ENCODE measurements around the gene AMMECR1L.
A peak's percentile ranks its signal among the peaks of the same experiment; 100 is the strongest.
"Not testable (repeated sequence)": the region's sequence is repeated elsewhere in the genome, so short reads cannot be mapped to it uniquely, and the experiment has no call there.

Gene AMMECR1L

DNA sequence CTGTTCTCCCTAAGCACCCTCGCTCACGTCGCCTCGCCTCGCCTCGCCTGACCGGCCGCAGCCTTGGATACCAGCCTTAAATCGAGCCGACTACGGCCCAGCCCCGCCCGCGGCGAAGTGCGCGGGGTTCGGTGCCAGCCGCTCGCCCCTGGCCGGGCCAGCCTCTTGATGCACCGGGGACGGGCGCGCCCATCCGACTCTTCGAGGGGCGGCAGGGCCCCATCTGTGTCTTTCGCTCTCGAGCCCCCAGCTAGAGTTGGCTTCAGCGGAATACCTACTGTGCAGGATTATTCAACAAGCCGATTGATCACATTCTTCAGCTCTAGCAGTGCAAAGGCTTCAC, 808 bp upstream of the AMMECR1L start:
- not testable (repeated sequence) for DNase-seq

DNA sequence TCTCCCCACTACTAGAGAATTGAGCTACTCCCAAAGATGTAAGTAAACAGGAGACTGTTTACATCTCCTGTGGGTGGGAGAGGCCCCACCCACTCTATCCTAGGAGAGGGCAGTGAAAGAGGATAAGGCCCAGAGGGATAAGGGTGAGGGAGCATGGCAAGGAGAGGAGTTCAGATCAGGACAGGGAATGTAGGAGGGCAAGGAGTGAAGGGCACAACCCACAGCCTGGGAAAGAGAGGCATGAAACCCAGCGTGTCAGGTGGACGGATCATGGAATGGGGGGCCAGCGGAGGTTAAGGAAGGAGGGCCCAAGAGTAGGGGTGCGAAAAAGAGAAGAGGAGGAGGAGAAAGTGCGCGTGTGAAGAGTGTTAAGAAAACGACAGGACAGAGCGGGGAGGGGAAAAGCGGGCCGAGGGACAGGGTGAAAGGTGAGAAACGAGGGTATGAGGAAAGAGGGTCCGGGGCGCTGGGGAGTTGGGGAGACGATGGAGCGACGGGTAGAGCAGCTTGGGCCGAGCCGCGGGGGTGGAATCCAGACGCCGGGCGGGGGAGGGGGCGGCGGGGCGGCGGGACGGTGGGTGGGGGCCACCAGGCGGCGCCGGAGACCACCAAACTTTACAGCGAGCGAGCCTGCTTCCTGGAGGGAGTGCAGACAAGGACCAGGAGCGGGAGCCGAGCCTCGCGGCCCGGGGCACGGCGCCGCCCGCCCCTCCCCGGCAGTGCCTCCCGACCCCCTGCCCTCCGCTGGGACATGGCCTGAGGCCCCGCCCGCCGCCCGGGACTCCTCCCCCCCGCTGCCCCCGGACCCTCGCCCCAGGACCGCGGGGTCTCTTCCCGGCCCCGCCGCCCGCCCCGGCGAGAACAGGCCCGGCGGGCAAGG, 655 bp downstream of the AMMECR1L start:
- peak; percentile 30 for DNase-seq

DNA sequence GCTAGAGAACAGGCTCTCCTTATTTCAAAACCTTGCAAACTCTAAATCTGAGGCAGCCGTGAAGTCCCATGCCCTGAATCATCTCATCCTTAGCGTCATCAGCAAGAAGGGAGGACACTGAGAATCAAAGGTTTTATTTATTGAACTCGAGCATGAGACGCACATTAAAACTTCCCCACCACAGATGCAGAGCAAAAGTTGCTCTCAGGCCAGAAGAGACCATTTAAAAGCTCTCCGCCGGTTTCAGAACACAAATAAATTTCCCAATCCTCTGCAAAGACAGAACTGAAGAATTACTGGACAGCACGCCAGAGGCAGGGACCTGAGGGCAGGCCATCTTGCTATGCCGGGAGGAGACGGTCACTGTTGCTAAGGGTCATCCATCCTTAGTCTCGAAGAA, 1.3 kb downstream of the AMMECR1L start:
- DNase-seq, result no peak

DNA sequence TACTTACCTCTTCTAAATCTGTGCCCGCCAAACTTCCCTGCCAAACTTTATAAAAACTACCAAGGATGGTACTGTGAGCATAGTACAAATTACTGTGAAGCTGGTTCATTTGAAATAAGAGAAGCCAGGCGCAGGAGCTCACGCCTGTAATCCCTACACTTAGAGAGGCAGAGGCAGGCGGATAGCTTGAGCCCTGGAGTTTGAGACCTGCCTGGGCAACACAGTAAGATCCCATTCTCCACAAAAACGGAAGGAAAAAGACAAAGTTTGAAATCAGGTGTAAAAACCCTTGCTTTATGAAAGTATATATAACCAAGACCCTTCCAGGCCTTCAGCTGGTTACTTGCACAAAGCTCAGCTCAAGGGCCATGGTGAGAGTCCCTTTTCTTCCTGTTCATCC, 5.9 kb downstream of the AMMECR1L start:
- no peak for DNase-seq

DNA sequence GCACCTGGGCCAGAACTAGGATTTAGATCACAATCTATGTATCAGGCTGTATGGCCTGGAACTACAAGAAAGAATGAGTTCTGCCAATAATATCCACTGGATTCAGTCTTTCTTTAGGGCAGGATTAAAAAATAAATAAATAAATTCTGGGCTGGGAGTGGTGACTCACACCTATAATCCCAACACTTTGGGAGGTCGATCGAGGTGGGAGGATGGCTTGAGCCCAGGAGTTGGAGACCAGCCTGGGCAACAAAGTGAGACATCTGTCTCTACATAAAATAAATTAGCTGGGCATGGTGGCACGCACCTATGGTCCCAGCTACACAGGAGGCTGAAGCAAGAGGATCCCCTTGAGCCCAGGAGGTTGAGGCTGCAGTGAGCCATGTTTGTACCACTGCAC, 8.1 kb downstream of the AMMECR1L start:
- no peak for DNase-seq

DNA sequence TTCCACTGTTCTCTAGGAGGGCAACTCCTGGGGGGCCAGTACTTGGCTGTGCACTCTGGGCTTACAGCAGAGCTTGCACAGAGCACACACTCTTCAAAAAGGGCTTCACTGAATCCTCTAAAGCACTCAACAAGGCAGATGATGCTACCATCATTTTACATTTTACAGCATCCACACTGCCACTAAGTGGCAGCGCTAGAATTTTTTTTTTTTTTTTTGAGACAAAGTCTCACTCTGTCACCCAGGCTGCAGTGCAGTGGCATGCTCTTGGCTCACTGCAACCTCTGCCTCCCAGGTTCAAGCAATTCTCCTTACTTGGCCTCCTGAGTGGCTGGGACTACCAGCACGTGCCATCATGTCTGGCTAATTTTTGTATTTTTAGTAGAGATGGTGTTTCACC, 8.6 kb downstream of the AMMECR1L start:
- no peak for DNase-seq

DNA sequence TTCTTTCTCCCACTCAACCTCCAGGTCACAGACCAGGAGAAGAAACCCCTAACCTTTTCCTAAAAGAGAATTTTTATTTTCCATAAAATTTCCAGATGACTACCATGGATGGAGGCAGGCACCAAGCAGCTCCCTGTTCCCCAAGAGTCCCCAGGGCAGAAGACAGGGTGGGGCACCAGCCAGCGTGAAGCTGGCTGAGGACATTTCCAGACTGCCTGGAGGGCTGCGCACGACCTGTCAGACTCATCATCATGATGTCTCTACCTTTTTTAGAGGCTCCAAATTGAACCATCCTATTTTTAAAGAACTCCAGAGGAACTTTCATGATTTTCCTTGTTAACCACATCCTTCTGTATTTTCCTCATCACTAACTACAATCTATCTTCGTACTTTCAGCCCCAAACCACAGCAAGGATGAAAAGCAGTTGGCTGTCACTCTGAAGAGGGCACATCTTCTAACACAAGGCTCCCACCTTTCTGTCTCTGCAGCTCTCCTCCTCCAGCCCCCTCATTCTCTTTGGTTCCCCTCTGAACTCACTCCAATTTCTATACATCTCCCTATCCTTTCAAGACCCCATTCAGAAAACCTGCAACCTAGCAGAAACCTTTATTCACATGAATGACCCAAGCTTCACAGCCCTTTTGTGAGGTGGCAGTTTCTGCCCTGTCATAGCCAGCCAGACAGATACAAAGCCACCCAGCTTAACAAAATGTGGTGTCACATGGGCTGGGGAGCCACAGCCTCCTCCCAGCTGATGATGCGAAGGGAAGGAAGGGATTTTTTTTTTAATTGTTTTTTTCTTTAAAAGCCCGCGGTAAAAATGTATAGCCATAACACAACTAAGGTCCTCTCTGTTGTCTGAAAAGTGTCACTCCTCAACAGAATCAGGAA, 11.1 kb downstream of the AMMECR1L start:
- no peak for DNase-seq

DNA sequence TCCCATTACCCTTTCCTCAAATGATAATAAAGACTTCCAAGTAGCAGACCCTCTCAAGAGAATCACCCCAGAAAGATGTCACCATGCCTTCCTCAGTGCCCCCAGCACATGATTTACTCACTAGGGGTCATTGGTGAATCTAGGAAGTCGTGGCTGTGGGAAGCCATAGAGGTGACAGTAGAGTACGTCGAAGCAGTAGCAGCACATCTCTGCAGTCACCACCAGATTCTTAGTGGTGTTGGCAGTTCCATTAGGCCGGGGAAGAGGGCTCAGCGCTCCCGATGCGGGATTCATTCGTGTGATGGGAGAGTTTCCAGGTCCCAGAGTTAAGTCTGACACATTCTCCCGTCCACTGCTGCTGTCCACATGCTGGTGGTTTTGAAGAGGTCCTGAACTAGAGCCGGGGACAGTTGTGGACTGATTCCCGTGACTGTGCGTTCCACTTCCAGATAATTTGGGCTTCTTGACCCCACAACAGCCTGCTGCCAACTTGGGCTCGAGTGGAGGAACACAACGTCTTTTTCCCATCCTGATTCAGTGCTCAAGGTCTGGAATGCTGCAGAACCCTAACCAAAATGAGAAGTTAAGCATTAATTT, 12.0 kb downstream of the AMMECR1L start:
- no peak for DNase-seq

DNA sequence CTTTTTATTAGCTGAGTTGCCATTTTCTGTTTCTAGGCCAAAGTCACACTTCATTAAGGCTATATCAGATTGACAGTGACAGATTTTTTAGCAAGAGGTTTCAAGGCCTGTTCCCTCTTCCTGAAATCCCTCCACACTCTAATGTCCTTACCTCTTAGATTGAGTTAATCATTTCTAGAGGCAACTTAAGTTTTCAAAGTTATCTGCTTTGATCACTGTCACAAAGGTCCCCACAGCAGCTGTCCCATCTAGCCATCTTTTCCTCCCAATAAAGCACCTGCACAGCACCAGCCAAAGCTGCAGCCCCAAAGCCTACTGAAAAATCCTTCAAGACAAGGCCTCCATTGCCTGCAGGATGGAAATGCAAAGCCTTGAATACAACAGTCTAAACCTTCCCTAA, 13.4 kb downstream of the AMMECR1L start:
- DNase-seq, result no peak

DNA sequence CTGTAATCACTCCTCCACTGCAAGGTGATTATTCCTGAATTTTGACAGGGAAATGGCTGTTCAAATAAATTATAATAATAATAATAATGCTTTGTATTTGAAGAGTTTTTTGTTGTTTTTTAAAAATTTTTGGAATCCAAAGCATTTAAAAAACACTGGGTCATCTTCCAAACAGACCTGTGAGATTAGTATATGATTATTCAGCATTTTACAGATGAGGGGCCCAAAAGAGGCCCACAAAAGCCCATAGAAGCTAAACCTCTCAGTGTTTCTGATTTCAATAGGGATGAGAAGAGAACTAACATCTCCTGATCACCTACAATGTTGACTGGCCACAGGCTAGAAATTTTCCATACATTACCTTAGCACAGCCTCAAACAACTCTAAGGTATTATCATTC, 19.8 kb downstream of the AMMECR1L start:
- DNase-seq, result no peak

DNA sequence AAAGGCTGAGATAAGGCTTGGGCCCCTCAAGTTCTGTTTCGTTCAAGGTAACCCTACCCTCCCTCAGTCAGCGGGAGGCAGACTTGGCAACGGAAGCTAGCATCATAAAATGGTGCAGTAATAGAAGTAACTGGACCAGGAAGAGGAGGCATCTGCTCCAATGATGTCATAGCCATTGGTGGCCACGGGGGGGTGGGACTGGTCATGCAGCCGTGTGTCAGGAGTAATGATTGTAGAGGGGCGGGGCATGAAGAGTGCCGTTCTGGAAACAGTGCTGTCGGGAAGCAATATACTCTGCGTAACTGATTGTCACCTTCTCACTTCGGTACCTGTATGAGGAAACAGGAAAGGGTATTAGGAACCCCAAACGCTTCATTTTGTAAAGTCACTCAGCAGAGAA, 20.9 kb downstream of the AMMECR1L start:
- no peak for DNase-seq

DNA sequence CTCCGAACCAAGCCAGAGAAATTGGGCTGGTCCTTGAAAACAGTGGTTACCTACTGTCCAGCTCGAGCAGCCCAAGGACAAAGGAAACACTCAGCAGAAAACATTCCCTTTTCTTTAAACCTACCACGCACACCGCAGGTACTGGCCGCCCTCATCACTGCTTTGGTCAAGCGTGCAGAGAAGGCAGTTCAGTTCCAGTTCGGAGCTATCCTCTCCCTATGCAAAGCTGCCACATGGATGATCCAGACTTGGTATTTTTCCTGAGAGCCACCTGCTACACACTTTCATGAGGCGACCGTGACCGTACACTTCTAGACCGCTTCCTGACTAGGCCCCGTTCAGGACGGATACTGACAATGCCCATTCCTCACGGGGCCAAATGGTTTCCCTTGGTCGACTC, 23.5 kb downstream of the AMMECR1L start:
- no peak for DNase-seq

DNA sequence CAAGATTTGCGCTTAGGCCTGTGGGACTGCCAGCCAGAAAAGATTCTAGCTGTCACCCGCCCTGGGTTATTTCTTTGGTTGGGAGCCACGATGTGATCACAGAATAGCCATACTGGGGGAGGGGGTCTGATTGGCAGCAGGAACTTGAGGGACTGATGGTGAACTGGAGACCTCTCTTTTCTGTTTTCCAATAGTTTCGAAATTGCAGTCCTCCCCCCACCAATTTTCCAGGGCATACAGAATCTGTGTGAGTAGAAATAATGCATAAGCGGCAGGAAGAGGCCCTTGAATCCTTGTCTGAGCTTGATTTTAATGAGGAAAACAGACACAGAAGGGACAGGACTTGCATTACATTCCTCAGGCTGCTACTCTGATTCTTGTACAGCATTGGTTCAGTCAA, 25.6 kb downstream of the AMMECR1L start:
- DNase-seq, result no peak

DNA sequence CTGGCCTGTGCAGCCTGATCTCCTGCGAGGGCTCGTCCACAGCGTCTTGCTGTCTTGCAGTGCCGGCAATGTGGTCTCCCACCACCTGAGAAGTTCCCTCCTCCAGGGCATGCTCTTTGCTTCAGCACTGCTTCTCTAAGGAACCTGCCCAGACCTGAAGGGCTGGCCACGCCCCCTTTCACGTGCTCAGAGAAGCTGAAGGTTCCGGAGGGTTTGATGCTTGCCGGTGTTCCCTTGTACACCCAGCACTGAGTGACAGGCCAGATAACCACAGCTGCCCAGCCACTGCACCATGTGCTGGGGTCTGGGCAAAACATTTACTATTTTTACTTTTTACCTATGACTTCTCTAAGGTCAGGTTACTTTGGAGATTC, 26.1 kb downstream of the AMMECR1L start:
- peak; percentile 57 for DNase-seq

DNA sequence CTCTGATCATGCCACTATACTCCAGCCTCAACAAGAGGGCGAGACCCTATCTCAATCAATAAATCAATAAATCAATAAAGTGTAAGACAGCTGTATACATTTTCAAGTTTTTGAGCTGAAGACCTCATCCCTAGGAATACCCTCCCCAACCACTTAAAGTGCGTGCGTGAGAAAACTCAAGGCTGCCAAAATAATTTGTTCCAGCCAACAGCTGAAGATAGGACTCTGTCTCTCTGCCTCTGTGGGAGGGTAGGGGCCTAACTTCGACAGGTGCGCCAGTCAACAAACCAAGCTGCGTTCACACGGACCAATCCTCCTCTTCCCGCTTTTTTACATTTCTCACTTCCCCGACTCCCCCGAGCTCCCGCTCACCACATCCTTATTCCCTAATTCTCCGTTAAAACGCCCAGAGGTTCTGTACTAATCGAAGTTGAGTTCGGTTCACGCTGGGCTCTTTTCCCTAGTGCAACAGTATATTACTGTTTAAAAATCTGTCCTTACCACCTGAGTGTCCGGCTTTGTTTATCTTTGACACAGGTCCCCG, 28.4 kb downstream of the AMMECR1L start:
- DNase-seq, result peak; percentile 2

DNA sequence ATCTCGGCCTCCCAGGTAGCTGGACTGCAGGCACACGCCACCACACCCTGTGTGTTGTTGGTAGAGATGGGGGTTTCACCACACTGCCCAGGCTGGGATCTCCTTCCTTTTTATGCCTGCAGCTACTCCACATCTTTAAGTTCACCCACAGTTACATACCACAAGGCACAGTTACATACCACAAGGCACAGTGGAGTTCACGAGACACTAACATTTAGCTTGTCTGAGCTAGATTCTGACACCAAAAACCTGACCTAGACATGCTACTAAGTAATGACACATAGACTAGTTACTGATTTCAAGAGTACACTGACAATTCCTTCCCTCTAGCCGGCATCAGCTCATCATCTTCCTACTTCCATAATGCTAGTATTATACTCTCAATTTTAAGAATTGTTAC, 32.1 kb downstream of the AMMECR1L start:
- DNase-seq, result no peak

DNA sequence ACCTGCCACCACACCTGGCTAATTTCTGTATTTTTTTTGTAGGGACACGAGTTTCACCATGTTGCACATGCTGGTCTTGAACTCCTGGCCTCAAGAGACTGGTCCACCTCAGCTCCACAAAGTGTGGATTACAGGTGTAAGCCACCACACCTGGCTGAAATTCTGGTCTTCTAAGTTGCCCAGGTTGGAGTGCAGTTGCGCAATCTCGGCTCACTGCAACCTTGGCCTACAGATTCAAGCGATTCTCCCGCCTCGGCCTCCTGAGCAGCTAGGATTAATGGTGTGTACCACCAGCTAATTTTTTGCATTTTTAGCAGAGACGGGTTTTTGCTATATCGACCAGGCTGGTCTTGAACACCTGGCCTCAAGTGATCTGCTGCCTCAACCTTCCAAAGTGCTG, 33.4 kb downstream of the AMMECR1L start:
- no peak for DNase-seq

DNA sequence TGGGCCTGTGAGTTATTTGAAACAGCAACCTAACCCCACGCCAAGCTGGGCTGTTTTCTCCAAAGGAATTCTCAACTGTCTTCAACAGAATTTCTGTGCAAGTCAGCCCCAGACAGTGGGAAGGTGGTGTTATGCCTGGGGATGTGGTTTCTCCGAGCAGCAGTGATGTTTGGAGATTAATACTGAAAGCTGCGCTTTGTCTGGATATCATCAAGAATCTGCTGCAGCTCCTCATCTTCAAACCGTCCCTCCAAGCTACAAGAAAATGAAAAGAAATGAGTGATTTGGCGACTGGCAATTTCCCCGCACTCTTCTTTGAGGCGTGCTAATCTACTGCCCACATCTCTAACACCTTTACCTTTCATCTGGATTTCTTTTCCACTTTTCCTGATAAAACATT, 37.8 kb downstream of the AMMECR1L start:
- DNase-seq, result no peak

DNA sequence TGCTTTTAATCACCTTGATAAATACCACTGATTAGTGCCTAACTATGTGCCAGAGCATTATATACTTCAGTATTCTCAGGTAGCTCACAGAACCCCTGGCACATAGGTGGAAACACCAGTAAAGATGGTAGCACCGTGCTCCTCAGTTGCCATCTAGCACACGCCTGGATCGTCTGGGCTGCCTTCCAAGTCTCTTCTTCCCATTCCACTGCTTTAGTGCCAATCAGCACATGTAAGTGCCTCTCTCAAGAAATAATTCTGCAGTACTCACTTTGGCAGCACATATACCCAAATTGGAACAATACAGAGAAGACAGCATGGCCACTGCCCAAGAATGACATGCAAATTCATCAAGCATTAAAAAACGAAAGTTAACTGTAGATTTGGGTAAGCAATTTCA, 40.8 kb downstream of the AMMECR1L start:
- DNase-seq, result no peak

DNA sequence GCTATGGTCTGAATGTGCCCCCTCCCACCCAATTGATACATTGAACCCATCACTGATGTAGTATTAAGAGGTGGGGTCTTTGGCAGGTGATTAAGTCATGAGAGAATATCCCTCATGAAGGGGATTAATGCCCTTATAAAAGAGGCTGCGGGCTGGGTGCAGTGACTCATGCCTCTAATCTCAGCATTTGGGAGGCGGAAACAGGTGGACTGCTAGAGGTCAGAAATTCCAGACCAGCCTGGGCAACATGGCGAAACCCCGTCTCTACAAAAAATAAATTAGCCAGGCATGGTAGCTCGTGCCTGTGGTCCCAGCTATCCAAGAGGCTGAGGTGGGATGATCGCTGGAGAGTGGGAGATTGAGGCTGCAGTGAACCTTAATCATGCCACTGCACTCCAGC, 42.1 kb downstream of the AMMECR1L start:
- DNase-seq, result no peak

DNA sequence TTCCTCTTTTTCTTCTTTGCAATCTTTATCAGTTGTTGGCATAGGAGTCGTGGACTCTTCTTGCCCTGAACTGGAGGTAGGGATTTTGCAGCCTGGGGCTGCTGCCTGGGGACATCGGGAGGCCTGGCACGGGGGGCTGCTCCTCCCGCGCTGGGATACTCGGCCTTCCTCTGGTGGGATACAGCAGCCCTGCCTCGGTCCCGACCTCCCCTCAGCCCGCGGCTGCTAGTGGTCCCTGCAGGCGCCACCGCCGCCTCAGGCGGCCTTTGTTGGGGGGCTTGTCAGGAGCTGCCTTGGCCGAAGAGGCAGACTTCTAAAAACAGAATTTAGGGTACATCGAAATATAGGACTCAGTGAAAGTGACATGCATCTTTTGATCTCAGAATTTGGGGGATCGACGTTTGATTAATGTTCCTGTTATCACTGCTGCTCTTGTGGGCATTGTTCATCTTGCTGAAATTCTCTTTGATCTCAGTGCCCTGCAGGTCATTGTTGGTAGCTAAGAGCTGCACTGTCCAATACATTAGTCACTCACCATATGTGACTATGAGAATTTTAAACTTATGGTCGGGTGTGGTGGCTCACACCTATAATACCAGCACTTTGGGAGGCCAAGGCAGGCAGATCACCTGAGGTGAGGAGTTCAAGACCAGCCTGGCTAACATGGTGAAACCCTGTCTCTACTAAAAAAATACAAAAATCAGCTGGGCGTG, 44.1 kb downstream of the AMMECR1L start:
- no peak for DNase-seq

DNA sequence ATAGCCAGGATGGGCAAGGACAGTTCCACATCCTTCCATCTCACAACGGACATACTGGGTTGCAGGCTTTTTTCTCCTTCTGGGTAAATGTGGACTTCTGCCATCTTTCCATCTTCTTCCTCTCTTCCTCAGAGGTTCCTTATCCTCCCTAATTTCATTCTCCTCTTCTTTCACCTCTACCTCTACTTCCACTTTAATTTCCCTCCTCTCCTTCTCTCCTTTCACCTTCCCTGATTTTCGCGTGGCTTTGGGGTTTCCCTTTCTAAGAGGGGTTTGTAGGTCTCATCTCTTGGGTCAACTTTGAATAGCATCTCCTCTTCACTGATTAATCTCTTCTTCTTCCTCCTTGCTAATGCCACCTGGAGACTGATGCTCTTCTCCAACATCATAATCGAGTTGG, 44.9 kb downstream of the AMMECR1L start:
- DNase-seq, result no peak

DNA sequence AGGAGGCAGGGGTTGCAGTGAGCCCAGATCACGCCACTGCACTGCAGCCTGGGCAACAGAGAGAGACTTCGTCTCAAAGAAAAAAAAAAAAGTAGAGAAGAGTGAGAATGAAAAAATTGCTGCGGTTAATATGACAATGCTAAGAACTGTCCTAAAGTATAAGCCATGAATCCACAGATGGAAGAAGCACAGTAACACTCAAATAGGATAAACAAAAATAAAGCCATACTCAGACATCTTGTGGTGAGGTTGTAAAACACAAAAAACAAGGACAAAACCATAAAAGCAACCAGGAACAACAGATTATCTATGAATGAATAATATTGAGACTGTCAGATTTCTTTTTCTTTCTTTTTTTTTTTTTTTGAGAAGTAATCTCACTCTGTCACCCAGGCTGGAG, 50.8 kb downstream of the AMMECR1L start:
- DNase-seq, result no peak
